Gastroesophageal sphincter (tissue), 3 donors: Measurements from ENCODE around the gene DCX.

Experiments used
- CTCF ChIP-seq, 4 experiments: fragments of 200-600 bp in 2 of 4; fragments of 450-650 bp in 2 of 4; sonication (generic) in 1 of 4; IDR thresholded peaks; one replicate each; pipeline ENCODE4 v1.5.1; 2017 to 2019; ENCODE audit warnings: antibody characterized with exemption in 4 of 4, mild to moderate bottlenecking in 2 of 4, moderate library complexity in 2 of 4
- EP300 ChIP-seq: sonication (generic); formaldehyde crosslinking; IDR thresholded peaks from one replicate; pipeline ENCODE4 v1.6.1; 2017; ENCODE audit warnings: antibody characterized with exemption, mild to moderate bottlenecking

- TF ChIP-seq CTCF (IDR thresholded peaks at IDR 0.05): no peak
- no peak for TF ChIP-seq EP300
Observed at GRCh38 chrX:111382277-111382676, 29.7 kb downstream of the DCX start.
